HCT116 (cell line): ENCODE measurements around the gene PLA2G4C. TPM values are rescaled to one million over a fixed set of nuclear protein-coding genes. Genes with fewer than 3 reads are reported as not detected.

Experiments
- ATAC-seq: fragments of 200-7000 bp; cut with Tn5 transposase; 2 replicates; pipeline ENCODE4 v1.9.1; 2020; ENCODE audit warnings: mild to moderate bottlenecking, moderate library complexity
- BruUV-seq: library from RNA; stranded (reverse); fragments of 400-500 nt; replicated peaks from 2 replicates; lab custom pipeline; 2021; lab: Mats Ljungman, UMichigan
- CTCF ChIA-PET: fragments of 300-600 bp; sonication (Branson Sonifier 250); formaldehyde crosslinking; loops from one replicate; lab custom pipeline; 2021; ENCODE audit warnings: antibody characterized with exemption; lab: Charles Lee
- POLR2A ChIA-PET: fragments of 300-600, 350-600 bp; sonication (Branson Sonifier 250); formaldehyde crosslinking; loops from one replicate; lab custom pipeline; 2021; ENCODE audit warnings: antibody characterized with exemption; lab: Charles Lee
- RAD21 ChIA-PET, 2 experiments: fragments of 300-600 bp; sonication (Branson Sonifier 250); formaldehyde crosslinking; loops; one replicate each; lab custom pipeline; 2023; ENCODE audit warnings: low total read pairs in 2 of 2; ENCODE audit not compliant: uncharacterized antibody in 2 of 2, unreplicated experiment in 2 of 2, low non-redundant PET in 1 of 2; lab: Charles Lee
- DNase-seq: peaks from one replicate; pipeline ENCODE4 v3.0.0-alpha.2; 2010; ENCODE audit warnings: low read depth, low spot score
- H2AFZ ChIP-seq: fragments of 200-600 bp; shearing (Covaris generic), sonication (generic); 2 replicates; pipeline ENCODE4 v1.6.1; 2017; ENCODE audit warnings: low read depth, mixed run types, mixed read lengths, antibody characterized with exemption, low read length; ENCODE audit not compliant: poor library complexity, severe bottlenecking
- H3K27ac ChIP-seq: 2 replicates; pipeline ENCODE4 v1.5.1; 2012; ENCODE audit warnings: low read depth, low read length
- H3K27me3 ChIP-seq: fragments of 200-600 bp; sonication (generic); 2 replicates; pipeline ENCODE4 v1.6.1; 2016; ENCODE audit warnings: mixed run types, low read length, mixed read lengths; ENCODE audit not compliant: insufficient read depth
- H3K36me3 ChIP-seq, 2 experiments: fragments of 200-500 bp in 1 of 2; fragments of 200-600 bp in 1 of 2; sonication (Bioruptor generic) in 1 of 2; sonication (generic) in 1 of 2; 2 replicates each; pipeline versions ENCODE4 v1.5.1 to v1.6.1; 2014 to 2016; ENCODE audit warnings: low read length in 2 of 2, inconsistent platforms in 1 of 2, mixed read lengths in 1 of 2, mixed run types in 1 of 2; ENCODE audit not compliant: insufficient read depth in 2 of 2, control insufficient read depth in 1 of 2
- H3K4me1 ChIP-seq, 2 experiments: fragments of 200-600 bp in 1 of 2; sonication (generic) in 1 of 2; 2 replicates each; pipeline versions ENCODE4 v1.5.1 to v1.6.1; 2012 to 2017; ENCODE audit warnings: low read length in 2 of 2, inconsistent platforms in 1 of 2, mild to moderate bottlenecking in 1 of 2, mixed read lengths in 1 of 2, mixed run types in 1 of 2, moderate library complexity in 1 of 2; ENCODE audit not compliant: insufficient read depth in 2 of 2, control insufficient read depth in 1 of 2
- H3K4me2 ChIP-seq: fragments of 200-600 bp; sonication (generic); 2 replicates; pipeline ENCODE4 v1.6.1; 2017; ENCODE audit warnings: mixed run types, low read length, mixed read lengths
- H3K4me3 ChIP-seq, 2 experiments: fragments of 200-600 bp in 1 of 2; sonication (generic) in 1 of 2; replicated peaks in 1 of 2; 2 replicates each; pipeline ENCODE4 v1.5.1; 2011 to 2016; ENCODE audit warnings: low read length in 2 of 2, control low read depth in 1 of 2, low read depth in 1 of 2, mild to moderate bottlenecking in 1 of 2, mixed read lengths in 1 of 2, mixed run types in 1 of 2
- H3K79me2 ChIP-seq: fragments of 200-600 bp; sonication (generic); 2 replicates; pipeline ENCODE4 v1.6.1; 2017; ENCODE audit warnings: mild to moderate bottlenecking, mixed run types, low read length, moderate library complexity, mixed read lengths; ENCODE audit not compliant: insufficient read depth
- H3K9ac ChIP-seq: fragments of 200-600 bp; sonication (generic); 2 replicates; pipeline ENCODE4 v1.6.1; 2016; ENCODE audit warnings: low read length, mixed read lengths
- H3K9me2 ChIP-seq: fragments of 200-600 bp; sonication (generic), shearing (Covaris generic); 2 replicates; pipeline ENCODE4 v1.6.1; 2017; ENCODE audit warnings: mixed run types, mild to moderate bottlenecking, moderate library complexity; ENCODE audit not compliant: insufficient read depth
- H3K9me3 ChIP-seq, 2 experiments: fragments of 200-500 bp in 1 of 2; fragments of 200-600 bp in 1 of 2; sonication (Bioruptor generic) in 1 of 2; sonication (generic) in 1 of 2; 2 replicates each; pipeline ENCODE4 v1.6.1; 2014 to 2017; ENCODE audit warnings: low read length in 2 of 2, mixed read lengths in 2 of 2, inconsistent platforms in 1 of 2, low read depth in 1 of 2, mild to moderate bottlenecking in 1 of 2, mixed run types in 1 of 2, moderate library complexity in 1 of 2; ENCODE audit not compliant: control insufficient read depth in 1 of 2, insufficient read depth in 1 of 2
- H4K20me1 ChIP-seq: fragments of 200-600 bp; sonication (generic), shearing (Covaris generic); 2 replicates; pipeline ENCODE4 v1.6.1; 2017; ENCODE audit warnings: mixed run types, mild to moderate bottlenecking, moderate library complexity; ENCODE audit not compliant: insufficient read depth
- CBX3 ChIP-seq: IDR thresholded peaks from 2 replicates; pipeline ENCODE4 v1.6.1; 2012; ENCODE audit warnings: low read depth
- CEBPB ChIP-seq: IDR thresholded peaks from 2 replicates; pipeline ENCODE4 v1.6.1; 2012; ENCODE audit warnings: low read depth
- ELF1 ChIP-seq: IDR thresholded peaks from 2 replicates; pipeline ENCODE4 v1.6.1; 2012; ENCODE audit warnings: low read depth, borderline replicate concordance
- EZH2 ChIP-seq: fragments of 200-600 bp; sonication (generic); IDR thresholded peaks from 2 replicates; pipeline ENCODE4 v1.6.1; 2017; ENCODE audit warnings: antibody characterized with exemption, mixed run types
- EZH2phosphoT487 ChIP-seq: fragments of 200-600 bp; IDR thresholded peaks from 2 replicates; pipeline ENCODE4 v1.6.1; 2018; ENCODE audit warnings: antibody characterized with exemption, borderline replicate concordance
- FOSL1 ChIP-seq: IDR thresholded peaks from 2 replicates; pipeline ENCODE4 v1.6.1; 2012; ENCODE audit warnings: low read depth
- POLR2A ChIP-seq: IDR thresholded peaks from 2 replicates; pipeline ENCODE4 v1.7.0; 2011; ENCODE audit warnings: borderline replicate concordance; ENCODE audit not compliant: insufficient read depth, insufficient read length; ENCODE audit errors: extremely low read depth
- POLR2AphosphoS5 ChIP-seq: IDR thresholded peaks from 2 replicates; pipeline ENCODE4 v1.6.1; 2011; ENCODE audit warnings: mild to moderate bottlenecking, low read depth, low read length, moderate library complexity
- SP1 ChIP-seq: IDR thresholded peaks from 2 replicates; pipeline ENCODE4 v1.6.1; 2012; ENCODE audit warnings: low read depth
- TCF7L2 ChIP-seq: IDR thresholded peaks from 2 replicates; pipeline ENCODE4 v1.7.0; 2011; ENCODE audit warnings: borderline replicate concordance, inconsistent platforms; ENCODE audit not compliant: insufficient read depth, insufficient read length; ENCODE audit errors: extremely low read depth
- YY1 ChIP-seq: IDR thresholded peaks from 2 replicates; pipeline ENCODE4 v1.6.1; 2011; ENCODE audit warnings: low read length, low read depth, moderate library complexity, mild to moderate bottlenecking; ENCODE audit not compliant: insufficient replicate concordance; ENCODE audit errors: extremely low read depth
- ZFX ChIP-seq: fragments of 450-650 bp; IDR thresholded peaks from 2 replicates; pipeline ENCODE4 v1.6.1; 2017
- ZNF274 ChIP-seq: fragments of 200-500 bp; sonication (Bioruptor generic); IDR thresholded peaks from 2 replicates; pipeline ENCODE4 v1.6.1; 2014; ENCODE audit warnings: mild to moderate bottlenecking, low read depth, low read length, inconsistent platforms
- intact Hi-C: fragments of 100-400 bp; cut with micrococcal nuclease; formaldehyde crosslinking; loops from 2 replicates; pipeline ENCODE4 v1.10.0; 2022
- total RNA-seq: library from RNA; stranded (reverse); gene quantifications from one replicate; pipeline ENCODE4 v1.2.1, GENCODE V29; 2021; ENCODE audit not compliant: unreplicated experiment
- TF ChIP-seq, protein P1 (sequence below): IDR thresholded peaks from 2 replicates; pipeline ENCODE4 v1.6.1; 2012; ENCODE audit warnings: low read depth
- TF ChIP-seq, protein P2 (sequence below): IDR thresholded peaks from 2 replicates; pipeline ENCODE4 v1.6.1; 2012
- TF ChIP-seq, protein P3 (sequence below): IDR thresholded peaks from 2 replicates; pipeline ENCODE4 v1.6.1; 2011; ENCODE audit warnings: mild to moderate bottlenecking, low read length, moderate library complexity; ENCODE audit not compliant: insufficient replicate concordance; ENCODE audit errors: extremely low read depth
- TF ChIP-seq, protein P4 (sequence below), 3 experiments: fragments of 200-600 bp in 1 of 3; sonication (generic) in 1 of 3; IDR thresholded peaks in 2 of 3; conservative IDR thresholded peaks in 1 of 3; 2 replicates each; pipeline ENCODE4 v1.5.1; 2012 to 2017; ENCODE audit warnings: low read depth in 2 of 3, low read length in 2 of 3, antibody characterized with exemption in 1 of 3, borderline replicate concordance in 1 of 3, control low read depth in 1 of 3, mild to moderate bottlenecking in 1 of 3, mixed read lengths in 1 of 3, mixed run types in 1 of 3, moderate library complexity in 1 of 3; ENCODE audit not compliant: insufficient read depth in 1 of 3

Gene PLA2G4C
- total RNA-seq, 1 experiment from 2014 or later = 1.7 TPM

DNA sequence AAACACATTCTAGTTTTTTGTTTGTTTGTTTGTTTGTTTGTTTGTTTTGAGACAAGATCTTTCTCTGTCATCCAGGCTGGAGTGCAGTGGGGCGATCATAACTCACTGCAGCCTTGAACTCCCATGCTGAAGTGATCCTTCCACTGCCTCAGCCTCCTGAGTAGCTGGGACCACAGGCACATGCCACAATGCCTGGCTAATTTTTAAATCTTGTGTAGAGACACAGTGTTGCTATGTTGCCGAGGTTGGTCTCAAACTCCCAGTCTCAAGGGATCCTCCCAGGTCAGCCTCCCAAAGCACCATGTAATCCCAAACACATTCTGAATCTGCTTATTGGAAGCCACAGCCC, 15.8 kb downstream of the PLA2G4C start:
- intact Hi-C loops = no loop called here
- no peak overlapping the region for H3K9ac ChIP-seq
- CTCF ChIA-PET = no interaction called here
- POLR2A ChIA-PET = no interaction called here
- no peaks in the 10 kb centered on the region for H3K27me3 ChIP-seq
- no peak for ATAC-seq
- H3K4me1 ChIP-seq = peaks cover 7 to 8% of the 10 kb centered on the region in 2 experiments; a peak in 2 of 4 replicates
- no peaks in the 10 kb centered on the region for H3K36me3 ChIP-seq
- H3K9me2 ChIP-seq = no peaks in the 10 kb centered on the region
- H3K27ac ChIP-seq = no peak overlapping the region
- no peak for DNase-seq
- TF ChIP-seq, protein P1, sequence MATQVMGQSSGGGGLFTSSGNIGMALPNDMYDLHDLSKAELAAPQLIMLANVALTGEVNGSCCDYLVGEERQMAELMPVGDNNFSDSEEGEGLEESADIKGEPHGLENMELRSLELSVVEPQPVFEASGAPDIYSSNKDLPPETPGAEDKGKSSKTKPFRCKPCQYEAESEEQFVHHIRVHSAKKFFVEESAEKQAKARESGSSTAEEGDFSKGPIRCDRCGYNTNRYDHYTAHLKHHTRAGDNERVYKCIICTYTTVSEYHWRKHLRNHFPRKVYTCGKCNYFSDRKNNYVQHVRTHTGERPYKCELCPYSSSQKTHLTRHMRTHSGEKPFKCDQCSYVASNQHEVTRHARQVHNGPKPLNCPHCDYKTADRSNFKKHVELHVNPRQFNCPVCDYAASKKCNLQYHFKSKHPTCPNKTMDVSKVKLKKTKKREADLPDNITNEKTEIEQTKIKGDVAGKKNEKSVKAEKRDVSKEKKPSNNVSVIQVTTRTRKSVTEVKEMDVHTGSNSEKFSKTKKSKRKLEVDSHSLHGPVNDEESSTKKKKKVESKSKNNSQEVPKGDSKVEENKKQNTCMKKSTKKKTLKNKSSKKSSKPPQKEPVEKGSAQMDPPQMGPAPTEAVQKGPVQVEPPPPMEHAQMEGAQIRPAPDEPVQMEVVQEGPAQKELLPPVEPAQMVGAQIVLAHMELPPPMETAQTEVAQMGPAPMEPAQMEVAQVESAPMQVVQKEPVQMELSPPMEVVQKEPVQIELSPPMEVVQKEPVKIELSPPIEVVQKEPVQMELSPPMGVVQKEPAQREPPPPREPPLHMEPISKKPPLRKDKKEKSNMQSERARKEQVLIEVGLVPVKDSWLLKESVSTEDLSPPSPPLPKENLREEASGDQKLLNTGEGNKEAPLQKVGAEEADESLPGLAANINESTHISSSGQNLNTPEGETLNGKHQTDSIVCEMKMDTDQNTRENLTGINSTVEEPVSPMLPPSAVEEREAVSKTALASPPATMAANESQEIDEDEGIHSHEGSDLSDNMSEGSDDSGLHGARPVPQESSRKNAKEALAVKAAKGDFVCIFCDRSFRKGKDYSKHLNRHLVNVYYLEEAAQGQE = no peak
- TF ChIP-seq SP1 = no peak
- TF ChIP-seq CBX3 = no peak
- no peak for TF ChIP-seq ZNF274
- no peak for TF ChIP-seq EZH2
- no peak for TF ChIP-seq EZH2phosphoT487
- TF ChIP-seq ELF1 = no peak
- TF ChIP-seq POLR2AphosphoS5 = no peak
- no peak for TF ChIP-seq ZFX
- TF ChIP-seq, protein P2, sequence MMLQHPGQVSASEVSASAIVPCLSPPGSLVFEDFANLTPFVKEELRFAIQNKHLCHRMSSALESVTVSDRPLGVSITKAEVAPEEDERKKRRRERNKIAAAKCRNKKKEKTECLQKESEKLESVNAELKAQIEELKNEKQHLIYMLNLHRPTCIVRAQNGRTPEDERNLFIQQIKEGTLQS = no peak
- TF ChIP-seq, protein P3, sequence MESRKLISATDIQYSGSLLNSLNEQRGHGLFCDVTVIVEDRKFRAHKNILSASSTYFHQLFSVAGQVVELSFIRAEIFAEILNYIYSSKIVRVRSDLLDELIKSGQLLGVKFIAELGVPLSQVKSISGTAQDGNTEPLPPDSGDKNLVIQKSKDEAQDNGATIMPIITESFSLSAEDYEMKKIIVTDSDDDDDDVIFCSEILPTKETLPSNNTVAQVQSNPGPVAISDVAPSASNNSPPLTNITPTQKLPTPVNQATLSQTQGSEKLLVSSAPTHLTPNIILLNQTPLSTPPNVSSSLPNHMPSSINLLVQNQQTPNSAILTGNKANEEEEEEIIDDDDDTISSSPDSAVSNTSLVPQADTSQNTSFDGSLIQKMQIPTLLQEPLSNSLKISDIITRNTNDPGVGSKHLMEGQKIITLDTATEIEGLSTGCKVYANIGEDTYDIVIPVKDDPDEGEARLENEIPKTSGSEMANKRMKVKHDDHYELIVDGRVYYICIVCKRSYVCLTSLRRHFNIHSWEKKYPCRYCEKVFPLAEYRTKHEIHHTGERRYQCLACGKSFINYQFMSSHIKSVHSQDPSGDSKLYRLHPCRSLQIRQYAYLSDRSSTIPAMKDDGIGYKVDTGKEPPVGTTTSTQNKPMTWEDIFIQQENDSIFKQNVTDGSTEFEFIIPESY = no peak
- no peak for TF ChIP-seq FOSL1
- TF ChIP-seq, protein P4, sequence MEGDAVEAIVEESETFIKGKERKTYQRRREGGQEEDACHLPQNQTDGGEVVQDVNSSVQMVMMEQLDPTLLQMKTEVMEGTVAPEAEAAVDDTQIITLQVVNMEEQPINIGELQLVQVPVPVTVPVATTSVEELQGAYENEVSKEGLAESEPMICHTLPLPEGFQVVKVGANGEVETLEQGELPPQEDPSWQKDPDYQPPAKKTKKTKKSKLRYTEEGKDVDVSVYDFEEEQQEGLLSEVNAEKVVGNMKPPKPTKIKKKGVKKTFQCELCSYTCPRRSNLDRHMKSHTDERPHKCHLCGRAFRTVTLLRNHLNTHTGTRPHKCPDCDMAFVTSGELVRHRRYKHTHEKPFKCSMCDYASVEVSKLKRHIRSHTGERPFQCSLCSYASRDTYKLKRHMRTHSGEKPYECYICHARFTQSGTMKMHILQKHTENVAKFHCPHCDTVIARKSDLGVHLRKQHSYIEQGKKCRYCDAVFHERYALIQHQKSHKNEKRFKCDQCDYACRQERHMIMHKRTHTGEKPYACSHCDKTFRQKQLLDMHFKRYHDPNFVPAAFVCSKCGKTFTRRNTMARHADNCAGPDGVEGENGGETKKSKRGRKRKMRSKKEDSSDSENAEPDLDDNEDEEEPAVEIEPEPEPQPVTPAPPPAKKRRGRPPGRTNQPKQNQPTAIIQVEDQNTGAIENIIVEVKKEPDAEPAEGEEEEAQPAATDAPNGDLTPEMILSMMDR (IDR thresholded peaks at IDR 0.05 in 2 of 3, conservative IDR thresholded peaks at IDR 0.05 in 1 of 3; ENCODE audit: borderline replicate concordance in 1 of 3, insufficient read depth in 1 of 3, low read depth in 2 of 3, low read length in 2 of 3) = no peak
- no peak for TF ChIP-seq TCF7L2
- no peak for TF ChIP-seq POLR2A
- TF ChIP-seq YY1 = no peak
- TF ChIP-seq CEBPB = no peak
- no peaks in the 10 kb centered on the region for H3K79me2 ChIP-seq
- H3K4me3 ChIP-seq = no peak overlapping the region
- RAD21 ChIA-PET = no interaction called here
- H3K9me3 ChIP-seq = peaks cover 0 to 4% of the 10 kb centered on the region in 2 experiments; a peak in 2 of 4 replicates
- no peaks in the 10 kb centered on the region for H4K20me1 ChIP-seq
- no peak overlapping the region for H2AFZ ChIP-seq
- H3K4me2 ChIP-seq = no peak overlapping the region
- BruUV-seq = no TSS peak
